SK-N-SH (cell line): ENCODE measurements around the gene MAD1L1. TPM values are rescaled to one million over a fixed set of nuclear protein-coding genes. Genes with fewer than 3 reads are reported as not detected.

Experiments
- CTCF ChIA-PET: fragments of 300-600, 350-600 bp; formaldehyde crosslinking; extraction: SDS; loops from one replicate; lab custom pipeline; 2021; lab: Yijun Ruan, JAX
- POLR2A ChIA-PET: fragments of 350-600 bp; sonication (Branson Sonifier 250); formaldehyde crosslinking; extraction: SDS; loops from one replicate; lab custom pipeline; 2020; ENCODE audit warnings: antibody characterized with exemption, inconsistent platforms; lab: Yijun Ruan, JAX
- DNase-seq: peaks from one replicate; pipeline ENCODE4 v3.0.0; 2012
- H2AFZ ChIP-seq: fragments of 200-600 bp; sonication (generic); 2 replicates; pipeline ENCODE4 v1.8.1; 2016; ENCODE audit warnings: antibody characterized with exemption, mild to moderate bottlenecking, low read depth
- H3F3A ChIP-seq: fragments of 200-600 bp; sonication (generic); replicated peaks from 2 replicates; pipeline ENCODE3; 2016; ENCODE audit warnings: antibody characterized with exemption, mild to moderate bottlenecking; ENCODE audit not compliant: insufficient read depth
- H3K27ac ChIP-seq, 2 experiments: fragments of 200-500 bp in 1 of 2; fragments of 200-600 bp in 1 of 2; sonication (Bioruptor generic) in 1 of 2; sonication (generic), shearing (Covaris generic) in 1 of 2; 2 replicates each; pipeline versions ENCODE4 v1.5.1 to v1.6.1; 2014 to 2016; ENCODE audit warnings: low read depth in 2 of 2, inconsistent platforms in 1 of 2, low read length in 1 of 2, mild to moderate bottlenecking in 1 of 2, mixed read lengths in 1 of 2
- H3K27me3 ChIP-seq: fragments of 200-600 bp; sonication (generic), shearing (Covaris generic); 2 replicates; pipeline ENCODE4 v1.6.1; 2016; ENCODE audit warnings: mixed run types; ENCODE audit not compliant: insufficient read depth
- H3K36me3 ChIP-seq, 2 experiments: fragments of 200-500 bp in 1 of 2; fragments of 200-600 bp in 1 of 2; sonication (Bioruptor generic) in 1 of 2; sonication (generic) in 1 of 2; replicated peaks in 1 of 2; 2 replicates each; pipeline versions ENCODE3 to v1.5.1; 2014 to 2016; ENCODE audit warnings: low read length in 1 of 2, mild to moderate bottlenecking in 1 of 2; ENCODE audit not compliant: insufficient read depth in 2 of 2, control insufficient read depth in 1 of 2
- H3K4me1 ChIP-seq, 2 experiments: fragments of 200-500 bp in 1 of 2; fragments of 200-600 bp in 1 of 2; sonication (Bioruptor generic) in 1 of 2; sonication (generic), shearing (Covaris generic) in 1 of 2; 2 replicates each; pipeline versions ENCODE4 v1.5.1 to v1.6.1; 2014 to 2016; ENCODE audit warnings: low read depth in 1 of 2, low read length in 1 of 2, mixed run types in 1 of 2; ENCODE audit not compliant: insufficient read depth in 2 of 2, control insufficient read depth in 1 of 2
- H3K4me2 ChIP-seq: fragments of 200-600 bp; sonication (generic), shearing (Covaris generic); 2 replicates; pipeline ENCODE4 v1.6.1; 2017; ENCODE audit warnings: mixed run types
- H3K4me3 ChIP-seq, 2 experiments: fragments of 200-500 bp in 1 of 2; fragments of 200-600 bp in 1 of 2; sonication (Bioruptor generic) in 1 of 2; sonication (generic), shearing (Covaris generic) in 1 of 2; 2 replicates each; pipeline versions ENCODE4 v1.5.1 to v1.8.1; 2014 to 2016; ENCODE audit warnings: low read depth in 2 of 2, inconsistent platforms in 1 of 2, low read length in 1 of 2, mild to moderate bottlenecking in 1 of 2, mixed read lengths in 1 of 2, moderate library complexity in 1 of 2
- H3K79me2 ChIP-seq: fragments of 200-600 bp; sonication (generic); 2 replicates; pipeline ENCODE4 v1.8.1; 2017; ENCODE audit warnings: mild to moderate bottlenecking; ENCODE audit not compliant: insufficient read depth
- H3K9ac ChIP-seq: fragments of 200-600 bp; sonication (generic); 2 replicates; pipeline ENCODE4 v1.6.1; 2017; ENCODE audit warnings: mixed run types
- H3K9me2 ChIP-seq: fragments of 200-600 bp; sonication (generic); 2 replicates; pipeline ENCODE4 v1.6.1; 2017; ENCODE audit warnings: mixed run types
- H3K9me3 ChIP-seq: fragments of 200-600 bp; sonication (generic); 2 replicates; pipeline ENCODE4 v1.6.1; 2017; ENCODE audit warnings: mixed run types, mild to moderate bottlenecking, moderate library complexity
- H4K20me1 ChIP-seq: fragments of 200-600 bp; sonication (generic); 2 replicates; pipeline ENCODE4 v1.6.1; 2017; ENCODE audit warnings: mild to moderate bottlenecking, mixed run types; ENCODE audit not compliant: insufficient read depth
- CTCF ChIP-seq: fragments of 200-600 bp; sonication (generic); IDR thresholded peaks from 2 replicates; pipeline ENCODE4 v1.6.1; 2017; ENCODE audit warnings: antibody characterized with exemption, mild to moderate bottlenecking, moderate library complexity
- ELF1 ChIP-seq: IDR thresholded peaks from 2 replicates; pipeline ENCODE4 v1.4.0; 2012
- EP300 ChIP-seq, 2 experiments: IDR thresholded peaks; 2 replicates each; pipeline versions ENCODE4 v1.4.0 to v1.6.1; 2012; ENCODE audit warnings: borderline replicate concordance in 1 of 2, low read depth in 1 of 2, low read length in 1 of 2
- FOXJ3 ChIP-seq: sonication (generic); formaldehyde crosslinking; IDR thresholded peaks from 2 replicates; pipeline ENCODE4 v1.5.1; 2020; ENCODE audit warnings: mild to moderate bottlenecking, missing genetic modification reagents
- IRF3 ChIP-seq: fragments of 150-350 bp; IDR thresholded peaks from 2 replicates; pipeline ENCODE4 v1.6.1; 2016; ENCODE audit warnings: mild to moderate bottlenecking, low read depth, low read length
- JUND ChIP-seq: IDR thresholded peaks from 2 replicates; pipeline ENCODE4 v1.4.0; 2012
- MEF2A ChIP-seq: IDR thresholded peaks from 2 replicates; pipeline ENCODE4 v1.4.0; 2012; ENCODE audit warnings: low read depth, borderline replicate concordance
- MXI1 ChIP-seq: IDR thresholded peaks from 2 replicates; pipeline ENCODE4 v1.6.1; 2012; ENCODE audit warnings: mild to moderate bottlenecking, low read depth, low read length, improper control_type of control experiment
- PBX3 ChIP-seq: IDR thresholded peaks from 2 replicates; pipeline ENCODE4; 2012
- POLR2AphosphoS5 ChIP-seq: IDR thresholded peaks from 2 replicates; pipeline ENCODE4 v1.6.1; 2012; ENCODE audit warnings: low read depth, low read length
- RAD21 ChIP-seq: IDR thresholded peaks from 2 replicates; pipeline ENCODE4 v1.6.1; 2012; ENCODE audit warnings: mild to moderate bottlenecking, low read length
- RCOR1 ChIP-seq: fragments of 150-350 bp; IDR thresholded peaks from 2 replicates; pipeline ENCODE4 v1.6.1; 2017; ENCODE audit warnings: antibody characterized with exemption, low read length
- REST ChIP-seq: IDR thresholded peaks from 2 replicates; pipeline ENCODE4 v1.6.1; 2012; ENCODE audit warnings: mild to moderate bottlenecking, low read depth, low read length, moderate library complexity
- RFX5 ChIP-seq: IDR thresholded peaks from 2 replicates; pipeline ENCODE4 v1.6.1; 2012; ENCODE audit warnings: mild to moderate bottlenecking, improper control_type of control experiment, low read length
- RXRA ChIP-seq: IDR thresholded peaks from 2 replicates; pipeline ENCODE4 v1.4.0; 2012; ENCODE audit warnings: low read depth, mild to moderate bottlenecking, borderline replicate concordance
- SIN3A ChIP-seq: IDR thresholded peaks from 2 replicates; pipeline ENCODE4 v1.6.1; 2012; ENCODE audit warnings: low read depth, mild to moderate bottlenecking, low read length, moderate library complexity, borderline replicate concordance
- TAF1 ChIP-seq: IDR thresholded peaks from 2 replicates; pipeline ENCODE4 v1.6.1; 2012; ENCODE audit warnings: low read depth, mild to moderate bottlenecking, low read length, moderate library complexity, borderline replicate concordance
- TCF12 ChIP-seq: IDR thresholded peaks from 2 replicates; pipeline ENCODE4 v1.4.0; 2012
- WGBS: methylation state at CpG from one replicate; pipeline ENCODE4 v1.1.6; 2017; ENCODE audit warnings: low lambda C conversion rate; 5-methylcytosine and 5-hydroxymethylcytosine counted together
- polyA plus RNA-seq, 3 experiments: library from polyadenylated mRNA; depleted of rRNA; stranded (reverse); fragments of >200 nt; gene quantifications; 2 replicates each; pipeline ENCODE4 v1.2.3, GENCODE V29; 2012

MAD1L1 gene
- polyA plus RNA-seq, 1 of the 3 experiments (the other 2 are of a cell fraction), result 46.2 TPM

GRCh38 chr7:1956611-1957470 lies 275.9 kb downstream of the MAD1L1 start:
- H3K9ac ChIP-seq, result no peak overlapping the region
- peaks cover 0 to 30% of the 10 kb centered on the region in 2 experiments; a peak in 2 of 4 replicates for H3K4me1 ChIP-seq
- no peaks in the 10 kb centered on the region for H4K20me1 ChIP-seq
- H3K4me3 ChIP-seq, result no peak overlapping the region
- peaks cover 6% of the 10 kb centered on the region for H3F3A ChIP-seq
- H3K36me3 ChIP-seq, result peaks cover 0 to 8% of the 10 kb centered on the region in 2 experiments
- H2AFZ ChIP-seq, result no peak overlapping the region
- ChIA-PET POLR2A (no interaction called here), CTCF (interaction anchor here (0.6 kb wide), 1 partner anchor 119 kb away, joined by 3 read pairs; no protein-coding TSS in a partner anchor)
- no peak overlapping the region for H3K4me2 ChIP-seq
- TF ChIP-seq MXI1 (no peak), TCF12 (no peak), PBX3 (no peak), REST (no peak), RFX5 (no peak), POLR2AphosphoS5 (no peak), JUND (no peak), EP300 (IDR thresholded peaks at IDR 0.05; ENCODE audit: borderline replicate concordance in 1 of 2, low read depth in 1 of 2, low read length in 1 of 2) (no peak), RCOR1 (no peak), CTCF (no peak), RAD21 (no peak), RXRA (no peak), MEF2A (no peak), ELF1 (no peak), TAF1 (no peak), SIN3A (no peak), IRF3 (no peak), FOXJ3 (CRISPR knock-in tag) (no peak)
- no peaks in the 10 kb centered on the region for H3K27me3 ChIP-seq
- H3K79me2 ChIP-seq, result no peaks in the 10 kb centered on the region
- H3K9me3 ChIP-seq, result no peaks in the 10 kb centered on the region
- WGBS, result 94% methylated on average over 28 of the region's 30 CpGs
- H3K27ac ChIP-seq, result no peak overlapping the region; a peak in 1 of 4 replicates
- H3K9me2 ChIP-seq, result no peaks in the 10 kb centered on the region
- DNase-seq, result no peak
